Adipocyte (in vitro differentiated cells): ENCODE measurements around the gene ABCC8.

Source experiments
- DNase-seq: peaks from one replicate; pipeline ENCODE4 v3.0.0-alpha.2; 2015; ENCODE audit warnings: low read depth
- H3K27me3 ChIP-seq: replicated peaks from 2 replicates; pipeline ENCODE4 v1.7.0; 2013; ENCODE audit warnings: mild to moderate bottlenecking, low read length, moderate library complexity; ENCODE audit not compliant: control insufficient read depth, insufficient read depth
- H3K36me3 ChIP-seq: 2 replicates; pipeline ENCODE4 v1.7.0; 2013; ENCODE audit warnings: low read length, mild to moderate bottlenecking, moderate library complexity; ENCODE audit not compliant: control insufficient read depth, insufficient read depth, severe bottlenecking
- H3K4me1 ChIP-seq: 2 replicates; pipeline ENCODE4 v1.7.0; 2013; ENCODE audit warnings: mild to moderate bottlenecking, low read length, moderate library complexity; ENCODE audit not compliant: control insufficient read depth, insufficient read depth
- H3K4me3 ChIP-seq: 2 replicates; pipeline ENCODE4 v1.7.0; 2013; ENCODE audit warnings: mild to moderate bottlenecking, low read length, moderate library complexity
- H3K9ac ChIP-seq: 2 replicates; pipeline ENCODE4 v1.7.0; 2013; ENCODE audit warnings: mild to moderate bottlenecking, low read length, moderate library complexity
- H3K9me3 ChIP-seq: 2 replicates; pipeline ENCODE4 v1.7.0; 2013; ENCODE audit warnings: mild to moderate bottlenecking, low read length, moderate library complexity; ENCODE audit not compliant: control insufficient read depth

The ABCC8 gene

DNA sequence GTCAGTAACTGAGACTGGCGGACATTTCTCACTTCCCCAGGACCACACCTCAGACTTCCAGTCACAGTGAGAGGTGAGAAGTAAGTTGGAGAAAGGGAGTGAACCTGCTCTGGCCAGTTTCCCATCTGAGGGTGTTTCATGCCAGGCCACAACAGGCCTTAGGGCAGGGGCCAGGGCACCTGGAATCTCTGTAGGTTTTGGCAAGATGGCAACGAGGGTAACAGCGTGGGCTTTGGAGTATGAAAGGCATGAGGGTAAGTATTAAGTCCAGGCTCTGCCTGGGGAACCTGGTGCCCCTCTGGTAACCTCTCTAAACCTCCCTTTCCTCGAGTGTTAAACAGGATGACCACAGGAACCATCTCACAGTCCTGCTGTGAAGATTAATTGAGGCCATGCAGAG lies 28.5 kb upstream of the ABCC8 start:
- DNase-seq, result no peak
- Histone ChIP-seq H3K27me3 (peaks cover 41% of the 10 kb centered on the region), H3K36me3 (no peaks in the 10 kb centered on the region), H3K9ac (no peak overlapping the region), H3K9me3 (no peaks in the 10 kb centered on the region), H3K4me3 (no peak overlapping the region), H3K4me1 (peaks cover 9% of the 10 kb centered on the region)

DNA sequence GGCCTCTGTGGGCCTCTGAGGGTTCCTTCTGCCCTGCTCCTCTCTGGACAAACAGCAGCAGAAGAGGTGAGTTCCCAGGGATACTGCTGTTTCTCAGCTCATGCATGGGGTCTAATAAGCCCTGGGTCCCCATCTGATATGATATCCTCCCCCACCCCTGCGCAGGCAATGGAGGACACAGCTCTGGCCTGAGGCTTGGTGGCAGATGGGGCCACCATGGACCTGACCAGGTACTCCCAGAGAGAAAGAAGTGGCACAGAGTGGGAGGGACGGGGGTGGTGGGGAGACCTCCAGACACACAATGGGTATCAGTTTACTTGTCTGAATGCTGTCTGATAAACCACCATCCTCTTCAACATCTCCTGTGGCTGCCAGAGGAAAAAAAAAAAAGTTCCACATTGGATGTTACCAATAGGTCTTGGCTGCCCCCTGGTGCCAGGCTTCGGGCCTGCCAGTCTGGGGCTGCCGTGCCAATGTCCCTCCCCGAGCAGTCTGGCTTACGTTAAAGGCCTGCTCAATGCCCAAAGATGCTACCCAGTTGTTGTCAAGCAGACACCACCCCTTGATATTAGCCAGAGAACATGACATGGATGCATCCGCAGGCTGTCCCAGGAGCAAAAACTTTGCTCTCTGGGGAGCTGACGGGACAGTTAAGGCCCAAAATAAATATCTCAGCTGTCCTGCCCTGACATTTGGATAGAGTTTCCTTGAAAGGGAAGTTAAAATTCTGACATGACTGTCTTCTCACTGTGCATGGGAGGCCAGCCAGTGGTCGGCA lies 27.9 kb upstream of the ABCC8 start:
- Histone ChIP-seq H3K27me3 (peaks cover 47% of the 10 kb centered on the region), H3K4me1 (peaks cover 9% of the 10 kb centered on the region), H3K4me3 (no peak overlapping the region), H3K9me3 (no peaks in the 10 kb centered on the region), H3K36me3 (no peaks in the 10 kb centered on the region), H3K9ac (no peak overlapping the region)
- peak; percentile 88 for DNase-seq

- DNase-seq, result no peak
These were observed 26.0 kb upstream of the ABCC8 start for GRCh38 chr11:17502630-17503029.

DNA sequence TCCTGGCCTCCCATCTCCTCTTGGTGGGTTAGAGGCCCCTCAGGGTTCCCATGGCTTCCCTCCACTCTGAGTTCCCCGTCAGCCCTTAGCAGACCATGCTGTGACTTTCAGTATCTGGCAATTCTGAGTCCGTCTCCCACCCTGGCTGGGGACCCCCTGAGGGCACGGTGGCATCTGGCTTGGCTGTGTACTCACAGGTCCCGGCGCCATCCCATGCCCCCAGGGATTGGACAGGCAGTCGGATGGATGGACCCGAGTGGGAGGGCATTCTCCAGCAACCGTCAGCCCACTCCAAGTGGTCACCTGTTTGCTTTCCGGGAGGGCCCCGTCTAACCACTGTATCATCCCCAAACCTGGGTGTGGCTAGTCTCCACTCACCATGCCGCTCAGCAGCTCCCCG lies 24.0 kb upstream of the ABCC8 start:
- no peak for DNase-seq
- Histone ChIP-seq H3K27me3 (peaks cover 64% of the 10 kb centered on the region), H3K4me1 (peaks cover 3% of the 10 kb centered on the region), H3K9ac (no peak overlapping the region), H3K9me3 (no peaks in the 10 kb centered on the region), H3K4me3 (no peak overlapping the region), H3K36me3 (no peaks in the 10 kb centered on the region)

More at GRCh38 chr11:17502630-17503029, 26.0 kb upstream of the ABCC8 start:
- no peaks in the 10 kb centered on the region for H3K9me3 ChIP-seq
- peaks cover 62% of the 10 kb centered on the region for H3K27me3 ChIP-seq
- H3K4me3 ChIP-seq, result no peak overlapping the region
- no peak overlapping the region for H3K9ac ChIP-seq
- H3K4me1 ChIP-seq, result no peaks in the 10 kb centered on the region
- H3K36me3 ChIP-seq, result no peaks in the 10 kb centered on the region

GRCh38 chr11:17498475-17498874 lies 21.8 kb upstream of the ABCC8 start:
- peaks cover 86% of the 10 kb centered on the region for H3K27me3 ChIP-seq
- no peaks in the 10 kb centered on the region for H3K9me3 ChIP-seq
- no peaks in the 10 kb centered on the region for H3K36me3 ChIP-seq
- H3K4me1 ChIP-seq, result peaks cover 3% of the 10 kb centered on the region
- no peak overlapping the region for H3K9ac ChIP-seq
- peak; percentile 24 for DNase-seq
- no peak overlapping the region for H3K4me3 ChIP-seq

DNA sequence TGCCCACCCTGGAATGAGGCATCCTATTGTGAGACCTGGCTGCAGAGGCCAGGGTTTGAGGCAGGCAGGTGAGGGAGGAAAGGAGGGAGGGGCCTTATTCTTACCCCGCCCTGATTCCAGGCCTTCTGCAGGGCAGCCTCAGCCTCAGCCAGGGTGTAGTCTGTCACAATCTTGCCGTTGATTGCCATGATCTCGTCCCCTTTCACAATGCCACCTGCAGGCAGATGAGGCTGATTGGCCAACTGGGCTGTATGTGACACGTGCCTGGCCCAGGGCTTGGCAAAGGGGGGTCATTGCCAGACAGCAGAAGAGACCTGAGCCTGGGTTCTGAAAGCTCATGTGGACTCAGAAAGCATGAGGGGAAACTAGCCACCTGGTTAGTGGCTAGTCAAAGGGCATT lies 21.4 kb upstream of the ABCC8 start:
- H3K9ac ChIP-seq, result no peak overlapping the region
- H3K9me3 ChIP-seq, result no peaks in the 10 kb centered on the region
- no peak for DNase-seq
- H3K4me1 ChIP-seq, result peaks cover 3% of the 10 kb centered on the region
- no peak overlapping the region for H3K4me3 ChIP-seq
- H3K27me3 ChIP-seq, result peaks cover 89% of the 10 kb centered on the region
- no peaks in the 10 kb centered on the region for H3K36me3 ChIP-seq

- Histone ChIP-seq H3K9ac (no peak overlapping the region), H3K4me1 (peaks cover 3% of the 10 kb centered on the region), H3K4me3 (no peak overlapping the region), H3K36me3 (no peaks in the 10 kb centered on the region), H3K27me3 (peaks cover 97% of the 10 kb centered on the region), H3K9me3 (no peaks in the 10 kb centered on the region)
- DNase-seq, result peak; percentile 45
These were observed 19.8 kb upstream of the ABCC8 start for GRCh38 chr11:17496406-17496805.

DNA sequence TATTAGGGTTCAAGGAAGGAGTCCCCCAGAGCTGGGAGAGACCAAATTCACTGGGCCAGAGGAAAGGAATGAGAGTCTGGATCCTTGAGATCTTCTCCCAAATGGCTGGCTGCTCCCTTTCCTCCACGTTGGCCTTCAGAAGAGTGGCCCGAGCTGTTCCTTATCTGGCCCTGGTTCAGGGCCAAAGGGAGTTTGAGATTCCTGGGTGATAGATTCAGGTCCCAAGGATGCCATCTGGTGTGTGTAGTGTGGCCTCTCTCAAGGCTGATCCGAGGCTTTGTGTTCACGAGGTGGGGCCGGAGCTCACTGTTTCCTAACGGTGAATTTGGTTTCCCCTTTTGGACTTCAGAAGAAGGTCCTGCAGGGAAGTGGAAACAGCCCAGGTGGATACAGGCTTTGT lies 17.4 kb upstream of the ABCC8 start:
- H3K27me3 ChIP-seq, result peaks cover 97% of the 10 kb centered on the region
- H3K4me3 ChIP-seq, result no peak overlapping the region
- H3K4me1 ChIP-seq, result peaks cover 3% of the 10 kb centered on the region
- H3K9me3 ChIP-seq, result peaks cover 6% of the 10 kb centered on the region
- H3K36me3 ChIP-seq, result no peaks in the 10 kb centered on the region
- no peak overlapping the region for H3K9ac ChIP-seq
- DNase-seq, result no peak

- Histone ChIP-seq H3K36me3 (no peaks in the 10 kb centered on the region), H3K4me1 (no peaks in the 10 kb centered on the region), H3K9ac (no peak overlapping the region), H3K4me3 (no peak overlapping the region), H3K9me3 (peaks cover 6% of the 10 kb centered on the region), H3K27me3 (peaks cover 85% of the 10 kb centered on the region)
- DNase-seq, result no peak
These were observed 14.3 kb upstream of the ABCC8 start for GRCh38 chr11:17490938-17491337.

DNA sequence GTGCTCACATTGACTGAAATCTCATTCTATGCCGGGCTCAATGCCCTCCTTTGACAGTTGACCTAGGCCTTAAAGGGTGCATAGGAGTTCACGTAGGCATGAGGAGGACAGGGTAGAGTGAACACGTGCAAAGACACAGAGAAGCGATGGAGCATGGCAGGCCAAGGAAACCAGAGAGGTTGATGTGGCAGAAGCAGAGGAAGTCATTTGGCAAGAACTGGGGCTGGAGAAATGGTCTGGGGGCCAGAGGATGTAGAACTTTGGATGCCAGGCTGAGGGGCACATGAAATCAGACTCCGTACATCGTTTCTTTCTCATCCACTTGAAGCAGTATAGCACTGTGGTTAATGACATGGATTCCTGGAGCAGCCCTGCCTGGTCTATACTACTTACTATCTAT lies 13.6 kb upstream of the ABCC8 start:
- Histone ChIP-seq H3K27me3 (peaks cover 85% of the 10 kb centered on the region), H3K36me3 (no peaks in the 10 kb centered on the region), H3K9ac (no peak overlapping the region), H3K4me3 (no peak overlapping the region), H3K9me3 (peaks cover 6% of the 10 kb centered on the region), H3K4me1 (no peaks in the 10 kb centered on the region)
- no peak for DNase-seq

DNA sequence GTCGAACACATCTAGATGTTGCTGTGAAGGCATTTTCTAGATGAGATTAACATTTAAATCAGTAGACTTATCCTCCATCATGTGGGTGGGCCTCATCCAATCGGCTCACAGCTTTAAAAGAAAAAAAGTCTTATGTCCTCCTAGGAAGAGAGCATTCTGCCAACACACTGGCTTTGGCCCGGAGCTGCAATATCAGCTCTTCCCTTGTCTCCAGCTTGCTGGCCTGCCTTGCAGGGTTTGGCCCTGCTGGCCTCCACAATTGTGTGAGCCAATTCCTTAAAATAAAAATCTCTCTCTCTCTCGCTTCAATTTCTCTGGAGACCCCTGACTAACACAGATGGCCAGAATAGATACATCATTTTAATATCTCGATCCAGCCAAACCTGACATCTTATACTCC lies 13.1 kb upstream of the ABCC8 start:
- Histone ChIP-seq H3K4me1 (no peaks in the 10 kb centered on the region), H3K9ac (no peak overlapping the region), H3K27me3 (peaks cover 85% of the 10 kb centered on the region), H3K9me3 (peaks cover 6% of the 10 kb centered on the region), H3K4me3 (no peak overlapping the region), H3K36me3 (no peaks in the 10 kb centered on the region)
- DNase-seq, result no peak

DNA sequence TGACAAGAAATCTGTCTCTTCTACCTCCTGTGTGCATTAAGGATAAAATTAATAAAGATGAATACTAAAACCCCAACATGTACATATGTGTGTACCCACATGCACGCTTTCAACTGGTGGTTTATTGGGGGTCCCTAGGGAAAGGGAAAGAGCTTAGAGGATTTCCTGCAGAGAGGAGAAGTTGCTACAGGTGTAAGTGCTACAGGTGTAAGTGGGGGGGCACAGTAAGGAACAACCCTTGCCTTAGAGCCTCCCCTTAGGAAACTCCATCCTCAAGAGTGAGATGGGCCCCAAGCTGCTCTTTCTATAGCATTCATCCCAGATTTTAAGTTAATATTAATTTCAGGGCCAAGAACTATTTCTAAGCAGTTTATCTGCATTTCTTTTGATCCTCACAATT lies 11.9 kb upstream of the ABCC8 start:
- Histone ChIP-seq H3K27me3 (peaks cover 73% of the 10 kb centered on the region), H3K9me3 (peaks cover 12% of the 10 kb centered on the region), H3K4me1 (no peaks in the 10 kb centered on the region), H3K4me3 (no peak overlapping the region), H3K36me3 (no peaks in the 10 kb centered on the region), H3K9ac (no peak overlapping the region)
- no peak for DNase-seq
